ENCODE data around the gene ENTPD1.
"Not testable (repeated sequence)": the region's sequence is repeated elsewhere in the genome, so short reads cannot be mapped to it uniquely, and the experiment has no call there.

ENTPD1 gene

DNA sequence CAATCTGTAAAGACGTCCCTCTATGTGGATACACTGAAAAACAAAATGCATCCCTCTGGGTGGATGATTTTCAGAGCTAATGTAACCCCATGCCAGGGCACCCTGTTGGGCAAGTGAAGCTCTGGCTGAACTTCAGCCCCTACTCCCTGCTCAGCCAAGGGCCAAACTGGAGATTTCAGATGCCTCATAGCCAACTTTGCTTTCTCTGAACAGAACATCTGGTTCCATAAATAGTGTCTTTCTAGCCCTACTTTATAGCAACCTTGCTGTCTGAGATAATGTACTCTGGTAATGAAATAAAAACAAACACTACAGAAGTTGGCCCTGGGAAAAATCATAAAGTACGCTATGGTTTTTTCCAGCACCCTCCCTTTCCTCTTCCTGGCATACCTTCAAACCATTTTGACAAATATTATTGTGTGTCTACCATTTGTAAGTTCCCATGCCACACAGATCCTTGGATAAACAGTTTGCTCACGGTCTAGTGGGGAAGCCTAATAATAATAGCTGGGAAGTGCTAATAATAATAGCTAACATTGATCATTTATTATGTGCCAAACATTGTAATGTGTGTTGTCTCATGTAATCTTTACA, 3.4 kb downstream of the ENTPD1 start:
- no peak for FAIRE-seq

DNA sequence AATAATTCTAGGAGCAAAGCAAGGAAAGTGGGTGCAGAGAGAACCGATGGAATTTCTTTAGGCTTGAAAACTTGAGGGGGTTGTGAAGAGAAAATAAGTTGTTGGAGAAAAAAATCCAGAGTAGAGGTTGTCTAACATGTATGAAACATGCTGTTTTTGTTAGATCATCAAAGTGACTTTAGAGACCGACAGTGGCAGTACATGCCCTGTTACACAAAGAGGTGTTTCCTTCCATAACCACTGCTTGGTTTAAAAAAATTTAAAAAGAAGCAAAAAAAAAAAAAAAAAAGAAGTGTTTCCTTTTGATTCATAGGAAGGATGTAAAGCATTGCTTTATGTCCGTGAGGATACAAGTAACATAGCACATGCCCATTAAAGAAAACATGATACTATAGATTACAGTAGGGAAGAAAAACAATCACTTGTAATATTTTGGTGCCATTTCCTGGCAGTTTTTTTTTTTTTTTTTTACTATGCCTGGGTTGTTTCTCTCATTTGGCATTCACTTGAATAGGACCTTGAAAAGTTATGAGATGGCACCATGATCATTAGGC, 6.1 kb downstream of the ENTPD1 start:
- no peak for FAIRE-seq

DNA sequence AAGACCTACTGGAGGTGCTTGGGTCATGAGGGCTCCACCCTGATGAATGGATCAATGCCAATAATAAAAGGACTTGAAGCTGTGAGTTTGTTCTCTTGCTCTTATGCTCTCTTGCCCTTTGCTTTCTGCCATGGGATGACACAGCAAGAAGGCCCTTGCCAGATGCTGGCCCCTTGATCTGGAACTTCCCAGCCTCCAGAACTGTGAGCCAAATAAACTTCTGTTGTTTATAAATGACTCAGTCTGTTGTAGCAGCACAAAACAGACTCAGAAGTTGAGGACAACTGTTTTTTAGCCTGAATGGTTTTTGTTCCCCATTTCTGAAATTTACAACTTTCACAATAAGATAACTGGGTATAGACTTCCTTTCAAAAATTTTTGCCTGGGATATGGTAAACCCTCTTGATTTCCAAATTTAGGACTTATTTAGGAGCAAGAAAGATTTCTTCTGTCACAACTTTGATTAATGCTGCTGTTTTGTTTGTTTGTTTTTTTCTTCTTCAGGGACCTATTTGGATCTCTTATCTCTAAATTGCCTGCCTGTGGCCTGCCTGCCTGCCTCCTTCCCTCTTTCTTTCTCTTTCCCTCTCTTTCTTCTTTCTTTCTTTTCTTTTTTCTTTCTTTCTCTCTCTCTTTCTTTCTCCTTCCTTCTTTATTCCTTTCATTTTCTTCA, 12.1 kb downstream of the ENTPD1 start:
- FAIRE-seq, result no peak

DNA sequence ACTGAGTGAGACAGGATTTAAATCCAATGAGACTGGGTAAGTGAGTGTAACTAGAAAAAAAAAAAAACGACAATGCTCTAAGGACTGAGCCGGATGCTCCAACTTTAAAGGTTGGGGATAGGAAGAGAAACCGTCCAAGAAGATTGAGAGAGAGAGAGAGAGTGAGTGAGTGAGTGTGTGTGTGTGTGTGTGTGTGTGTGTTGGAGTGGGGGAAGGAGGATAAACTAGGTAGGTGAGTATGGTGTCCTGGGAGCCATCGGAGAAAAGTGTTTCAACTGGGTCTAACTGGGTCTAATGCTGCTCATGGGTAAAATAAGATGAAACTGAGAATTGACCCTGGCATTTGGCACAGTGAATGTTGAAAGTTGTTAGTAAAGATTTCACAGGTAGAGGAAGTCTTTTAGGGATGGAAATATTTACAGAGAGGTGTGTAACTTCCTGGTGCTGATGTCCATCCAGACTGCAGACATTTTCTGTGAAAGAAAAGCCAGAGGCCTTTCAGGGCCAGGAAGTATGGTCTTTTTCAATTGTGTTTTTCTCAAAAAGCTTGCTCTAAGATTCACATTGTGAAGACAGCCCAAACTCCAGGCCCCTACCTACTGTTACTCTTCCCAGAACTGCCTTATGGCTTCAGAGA, 14.2 kb downstream of the ENTPD1 start:
- FAIRE-seq, result no peak

DNA sequence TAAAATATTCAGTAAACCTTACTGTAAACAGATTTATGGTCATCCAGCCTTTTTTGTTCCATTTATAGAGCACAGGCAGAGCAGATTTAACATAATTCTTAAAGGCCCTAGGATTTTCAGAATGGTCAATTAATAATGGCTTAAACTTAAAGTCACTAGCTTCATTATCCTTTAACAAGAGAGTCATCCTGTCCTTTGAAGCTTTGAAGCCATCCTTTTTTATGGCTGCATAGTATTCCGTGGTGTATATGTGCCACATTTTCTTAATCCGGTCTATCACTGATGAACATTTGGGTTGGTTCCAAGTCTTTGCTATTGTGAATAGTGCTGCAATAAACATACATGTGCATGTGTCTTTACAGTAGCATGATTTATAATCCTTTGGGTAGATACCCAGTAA, 17.5 kb downstream of the ENTPD1 start:
- not testable (repeated sequence) for FAIRE-seq

DNA sequence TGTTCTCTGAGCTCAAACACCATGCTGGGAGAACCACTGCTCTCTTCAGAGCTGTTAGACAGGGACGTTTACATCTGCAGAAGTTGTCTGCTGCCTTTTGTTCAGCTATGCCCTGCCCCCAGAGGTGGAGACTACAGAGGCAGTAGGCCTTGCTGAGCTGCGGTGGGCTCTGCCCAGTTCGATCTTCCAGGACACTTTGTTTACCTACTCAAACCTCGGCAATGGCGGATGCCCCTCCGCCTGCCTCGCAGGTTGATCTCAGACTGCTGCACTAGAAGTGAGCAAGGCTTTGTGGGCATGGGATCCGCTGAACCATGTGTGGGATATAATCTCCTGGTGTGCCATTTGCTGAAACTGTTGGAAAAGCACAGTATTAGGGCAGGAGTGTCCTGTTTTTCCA, 21.7 kb downstream of the ENTPD1 start:
- not testable (repeated sequence) for FAIRE-seq

DNA sequence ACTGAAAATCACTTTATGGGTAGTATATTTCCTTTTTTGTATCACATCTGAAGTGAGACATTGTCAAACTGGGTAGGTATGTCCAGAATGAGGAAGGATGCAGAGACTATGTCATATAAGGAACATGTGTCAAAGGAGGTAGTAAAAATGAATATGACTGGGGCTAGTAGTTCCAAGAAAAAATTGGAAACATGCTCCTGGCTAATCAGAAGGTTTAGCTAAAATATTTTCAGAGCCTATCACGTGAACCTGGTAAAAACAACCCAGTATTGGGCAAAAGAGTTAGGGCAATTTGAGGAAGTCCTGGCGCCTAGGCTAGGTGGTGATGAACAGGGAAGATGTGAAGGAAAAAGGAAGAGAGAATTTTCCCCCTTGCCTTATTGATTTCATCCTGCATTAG, 26.4 kb downstream of the ENTPD1 start:
- no peak for FAIRE-seq

DNA sequence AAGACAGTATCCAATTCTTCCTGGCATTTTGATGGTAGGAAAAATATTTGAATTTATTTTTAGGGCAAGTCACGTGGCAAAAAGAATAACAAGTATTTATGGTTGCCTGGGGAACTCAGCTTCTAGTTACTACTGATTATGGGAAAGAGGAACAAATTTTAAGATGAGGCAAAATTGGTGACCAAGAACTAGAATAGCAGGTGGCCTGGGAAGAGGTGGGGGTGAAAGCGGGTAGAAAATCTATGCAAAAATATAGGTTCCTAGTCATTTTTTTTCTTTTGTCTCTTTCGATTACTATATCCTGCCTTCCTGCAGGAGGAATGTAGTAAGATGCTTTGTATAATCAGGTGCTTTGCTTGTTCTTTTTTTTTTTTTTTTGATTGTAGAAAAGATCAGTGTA, 27.8 kb downstream of the ENTPD1 start:
- FAIRE-seq, result no peak

DNA sequence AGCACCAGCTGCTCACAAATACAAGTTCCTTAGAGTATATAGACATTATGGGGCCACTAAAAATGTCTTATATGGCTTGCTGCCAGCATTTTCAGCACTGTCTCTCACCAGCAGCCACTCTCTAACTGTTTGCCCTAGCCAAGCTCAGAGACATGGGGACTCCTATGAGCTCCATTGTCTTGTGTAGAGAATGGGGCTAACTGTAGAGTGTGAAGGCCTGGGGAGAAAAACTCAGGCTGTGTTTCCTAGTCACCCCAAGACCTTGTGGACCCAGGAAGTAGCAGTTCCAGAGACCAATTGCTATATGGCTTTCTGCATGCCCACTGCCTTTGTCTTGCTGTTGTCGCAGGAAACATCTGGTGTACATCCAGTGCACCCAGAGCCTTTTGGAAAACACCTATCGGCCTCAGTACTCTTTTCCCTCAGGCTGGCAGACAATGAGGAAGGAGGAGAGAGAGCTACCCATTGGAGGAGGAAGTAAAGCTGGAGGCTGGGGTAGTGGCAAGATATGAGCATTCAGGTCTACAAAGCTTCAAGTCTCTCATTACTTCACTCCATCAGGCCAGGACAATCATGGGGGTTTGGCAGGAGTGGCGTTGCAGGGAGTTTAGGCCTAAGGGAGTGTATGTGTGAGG, 28.4 kb downstream of the ENTPD1 start:
- FAIRE-seq, result no peak

DNA sequence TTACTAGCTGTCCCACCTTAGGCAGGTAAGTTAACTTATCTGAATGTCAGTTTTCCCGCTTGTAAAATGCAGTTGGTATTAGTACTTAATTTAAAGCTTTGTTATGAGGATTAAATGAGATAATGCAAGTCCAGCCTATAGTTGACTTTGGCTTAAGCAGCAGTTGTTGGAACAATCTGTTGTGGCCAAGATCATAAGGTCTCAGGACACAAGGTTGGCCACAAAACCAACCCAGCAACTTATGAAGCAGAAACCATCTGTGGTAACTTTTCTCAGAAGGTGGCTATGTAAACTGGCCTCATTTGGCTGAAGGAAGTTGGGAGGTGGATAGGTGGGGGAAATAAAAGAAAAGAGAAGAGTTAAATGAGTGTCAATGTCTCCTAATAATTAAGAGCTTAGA, 29.4 kb downstream of the ENTPD1 start:
- FAIRE-seq, result no peak

DNA sequence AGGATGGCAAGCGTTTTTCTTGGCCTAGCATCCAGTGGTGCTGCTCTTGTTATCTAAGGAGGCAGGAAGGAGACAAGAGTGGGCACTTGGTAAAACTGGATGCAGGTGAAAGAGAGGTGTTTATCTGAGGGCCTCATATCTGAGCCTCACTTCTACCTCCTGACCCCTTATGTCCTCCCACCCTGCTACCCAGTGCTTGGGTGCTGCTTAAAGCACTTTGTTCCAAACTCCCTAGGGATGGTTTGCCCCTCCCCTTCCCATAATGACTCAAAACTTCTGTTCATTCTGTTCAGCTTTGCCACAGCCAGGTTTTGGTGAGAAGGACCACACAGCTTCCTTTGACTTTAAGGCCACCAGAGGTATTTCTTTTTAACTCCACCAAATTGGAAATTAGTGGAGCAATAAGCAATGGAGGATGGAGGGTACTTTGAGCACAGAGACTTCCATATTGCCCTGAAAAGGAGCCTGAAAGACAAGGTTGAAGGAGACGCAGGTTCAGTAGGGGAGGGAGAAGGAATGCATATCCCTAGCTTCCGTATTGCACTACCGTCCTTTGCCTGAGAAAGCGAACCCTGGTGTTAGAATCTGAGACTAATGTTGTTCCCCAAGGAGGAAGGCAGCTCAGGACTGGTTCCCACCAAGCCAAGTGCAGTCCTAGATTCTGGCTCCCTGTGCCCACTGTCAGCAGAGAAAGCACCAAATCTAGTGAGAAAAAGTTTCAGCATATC, 30.1 kb downstream of the ENTPD1 start:
- FAIRE-seq, result no peak

DNA sequence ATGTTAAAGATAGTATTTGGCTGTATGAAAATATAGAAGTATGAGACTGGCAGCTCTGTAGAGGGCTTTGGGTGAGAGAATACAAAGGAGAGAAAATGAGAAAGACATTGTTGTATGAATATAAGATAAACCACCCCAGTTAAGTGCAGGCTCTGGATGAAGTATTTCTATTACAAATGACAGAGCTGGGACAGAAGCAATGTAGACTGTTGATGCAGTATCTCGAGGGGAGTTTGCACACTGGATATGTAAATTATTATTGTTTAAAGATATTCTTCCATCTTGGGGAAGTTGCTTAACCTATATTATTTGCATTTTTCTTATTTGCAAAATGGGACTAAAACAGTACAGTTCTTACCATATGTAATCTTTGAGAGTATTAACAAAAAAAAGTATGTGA, 31.5 kb downstream of the ENTPD1 start:
- no peak for FAIRE-seq

DNA sequence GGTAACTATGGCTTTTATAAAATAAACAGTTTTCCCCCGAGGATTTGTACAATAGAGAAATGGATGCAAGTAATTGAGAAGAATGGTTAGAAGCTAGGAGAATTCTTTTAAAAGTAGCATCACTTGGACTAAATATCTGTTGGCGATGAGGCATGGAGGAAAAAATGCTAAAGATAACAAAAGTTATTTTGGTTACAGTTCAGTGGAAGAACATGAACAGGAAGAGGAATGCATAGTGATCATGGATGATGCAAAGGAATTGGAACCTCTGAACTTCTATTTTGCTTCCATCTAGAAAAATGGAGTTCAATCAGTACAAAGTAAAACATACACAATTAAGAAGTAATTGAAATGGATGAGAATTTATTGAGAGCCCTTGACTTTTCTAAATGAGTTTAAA, 32.9 kb downstream of the ENTPD1 start:
- FAIRE-seq, result no peak

DNA sequence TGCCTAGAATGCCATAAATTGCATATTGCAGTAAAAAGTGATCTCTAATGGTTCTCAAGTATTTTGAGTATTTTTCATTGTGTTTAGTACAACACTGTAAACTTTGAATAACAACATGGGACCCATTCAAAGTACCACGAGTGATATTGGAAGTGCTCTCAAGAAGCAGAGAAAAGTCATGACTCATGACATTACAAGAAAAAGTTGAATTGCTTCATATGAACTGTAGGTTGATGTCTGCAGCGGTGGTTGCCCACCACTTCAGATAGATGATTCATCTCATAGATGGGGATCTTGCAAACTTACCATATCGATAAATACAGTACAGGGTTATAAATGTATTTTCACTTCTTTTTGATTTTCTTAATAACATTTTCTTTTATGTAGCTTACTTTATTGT, 33.9 kb downstream of the ENTPD1 start:
- FAIRE-seq, result no peak

DNA sequence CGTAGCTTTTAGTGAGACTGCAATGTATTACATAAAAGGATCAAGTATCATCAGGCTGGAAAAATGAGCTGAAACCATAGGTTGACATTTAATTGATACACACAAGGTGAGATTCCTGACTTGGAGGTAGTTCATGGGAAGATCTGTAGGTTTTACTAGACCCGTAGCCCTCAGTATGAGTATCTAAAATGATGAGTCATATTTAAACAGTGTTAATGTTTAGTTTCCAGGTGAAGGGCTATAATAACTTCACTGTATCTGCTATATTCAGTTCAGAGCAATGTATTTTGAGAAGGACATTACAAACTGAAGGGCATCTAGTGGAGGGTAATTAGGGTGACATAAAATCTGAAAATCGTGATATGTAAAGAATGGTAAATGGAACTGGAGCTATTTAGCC, 35.0 kb downstream of the ENTPD1 start:
- FAIRE-seq, result no peak

DNA sequence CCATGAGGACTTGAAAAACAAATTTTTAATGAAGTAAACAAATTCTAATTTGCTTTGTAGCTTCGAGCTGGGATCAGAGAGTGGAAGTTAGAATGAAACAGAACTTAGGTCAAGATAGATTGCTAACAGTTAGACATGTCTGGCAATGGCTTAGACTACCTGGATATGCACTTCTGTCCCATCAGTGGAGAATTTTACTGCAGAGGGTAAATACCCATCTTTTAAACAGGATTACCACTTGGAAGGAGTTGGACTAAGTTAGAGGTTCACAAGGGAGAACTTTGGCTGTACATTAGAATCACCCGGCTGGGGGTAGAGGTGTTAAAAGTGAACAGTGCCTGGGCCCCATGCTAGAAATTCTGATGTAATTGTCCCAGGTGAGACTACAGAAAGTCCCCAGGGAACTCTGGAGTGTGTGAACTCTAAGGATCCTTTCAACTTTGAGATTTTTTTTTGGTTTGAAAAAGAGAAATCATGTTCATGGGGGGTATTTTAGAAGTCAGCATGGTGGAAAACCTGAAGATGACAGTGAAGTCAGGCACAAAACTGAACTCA, 35.5 kb downstream of the ENTPD1 start:
- no peak for FAIRE-seq

DNA sequence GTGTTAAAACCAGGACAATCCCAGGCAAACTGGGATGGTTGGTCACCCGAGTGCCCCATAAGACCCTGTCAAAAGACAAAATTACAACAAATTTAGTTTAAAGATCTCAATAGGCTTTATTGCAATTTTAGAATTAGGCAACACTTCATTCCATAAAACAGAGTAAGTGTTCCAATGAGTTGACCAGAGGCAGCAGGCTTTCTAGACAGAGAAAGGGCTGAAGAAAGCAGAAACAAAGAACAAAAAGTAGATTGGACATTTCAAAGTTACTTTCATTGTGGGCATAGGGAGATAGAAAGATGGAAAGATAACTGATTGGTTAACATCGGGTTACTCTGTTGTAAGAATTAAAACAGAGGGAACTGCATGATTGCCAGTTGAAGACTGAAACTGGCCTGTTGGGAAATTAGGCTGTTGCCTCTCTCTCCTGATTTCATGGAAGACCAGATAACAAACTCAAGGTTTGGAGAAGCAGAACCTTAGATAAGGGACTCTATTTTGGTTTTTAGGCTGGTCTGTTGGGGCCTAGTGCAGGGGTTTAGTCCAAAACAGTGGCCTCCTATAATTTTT, 36.3 kb downstream of the ENTPD1 start:
- FAIRE-seq, result no peak

DNA sequence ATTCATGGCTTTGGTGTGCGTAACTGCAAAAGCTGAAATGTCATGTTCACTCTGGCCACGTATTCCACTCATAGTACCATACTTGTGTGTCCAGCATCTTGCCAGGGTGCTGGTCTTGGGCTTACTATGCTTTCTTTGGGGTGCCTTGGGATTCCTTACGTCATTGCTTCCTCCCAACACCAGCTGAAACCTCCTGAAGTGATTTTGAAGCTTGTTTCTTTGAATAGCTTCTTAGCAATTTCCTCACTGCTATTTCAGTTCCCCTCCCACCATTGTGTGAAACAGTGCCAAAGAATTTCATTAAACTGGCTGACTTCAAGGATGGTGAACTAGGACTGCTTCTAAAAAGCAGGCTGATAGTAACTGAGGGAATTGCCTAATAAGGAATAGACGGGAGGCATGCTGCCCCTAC, 36.9 kb downstream of the ENTPD1 start:
- no peak for FAIRE-seq

DNA sequence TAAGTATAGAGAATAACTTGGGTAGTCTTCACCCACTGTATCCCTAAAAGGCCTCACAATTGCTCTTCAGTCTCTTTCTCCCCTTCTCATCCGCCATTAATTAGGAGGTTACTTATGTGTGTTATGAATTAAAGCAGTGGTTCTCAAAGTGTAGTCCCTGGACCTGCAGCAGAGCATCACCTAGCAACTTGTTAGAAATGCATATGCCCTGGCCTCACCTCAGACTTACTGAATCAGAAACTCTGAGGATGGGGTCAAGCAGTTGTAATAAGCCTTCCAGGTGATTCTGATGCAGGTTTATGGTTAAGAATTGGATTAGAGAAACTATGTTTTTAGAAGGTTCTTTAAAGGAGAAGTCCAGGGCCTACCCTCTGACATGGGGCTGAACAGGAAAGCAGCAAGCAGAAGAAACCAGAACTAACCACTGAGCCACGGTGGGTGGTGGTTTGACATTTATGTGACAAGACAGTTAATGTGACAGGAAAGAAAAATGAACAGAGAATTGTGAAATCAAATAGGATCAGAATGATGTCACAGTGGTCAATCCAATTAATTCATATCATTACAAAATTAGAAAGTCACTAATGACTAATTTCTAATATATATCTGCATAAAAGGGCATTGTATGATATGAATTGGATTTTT, 37.6 kb downstream of the ENTPD1 start:
- no peak for FAIRE-seq

DNA sequence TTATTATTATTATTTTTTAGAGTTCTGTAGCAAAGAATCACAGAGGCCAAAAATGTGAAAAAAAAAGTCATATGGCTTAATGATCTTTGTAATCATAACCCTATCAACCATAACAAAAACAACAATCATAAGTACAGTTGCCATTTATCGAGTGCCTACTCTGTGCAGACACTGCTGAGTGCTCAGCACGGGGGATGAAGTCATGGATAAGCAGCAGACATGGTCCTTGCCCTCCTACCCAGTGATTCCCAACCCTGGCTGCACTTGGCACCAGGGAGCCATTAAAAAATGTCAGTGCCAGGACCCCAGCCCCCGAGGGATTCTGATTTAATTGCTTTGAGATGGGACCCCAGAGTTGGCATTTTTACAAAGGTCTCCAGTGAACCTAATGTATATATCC, 38.2 kb downstream of the ENTPD1 start:
- no peak for FAIRE-seq

DNA sequence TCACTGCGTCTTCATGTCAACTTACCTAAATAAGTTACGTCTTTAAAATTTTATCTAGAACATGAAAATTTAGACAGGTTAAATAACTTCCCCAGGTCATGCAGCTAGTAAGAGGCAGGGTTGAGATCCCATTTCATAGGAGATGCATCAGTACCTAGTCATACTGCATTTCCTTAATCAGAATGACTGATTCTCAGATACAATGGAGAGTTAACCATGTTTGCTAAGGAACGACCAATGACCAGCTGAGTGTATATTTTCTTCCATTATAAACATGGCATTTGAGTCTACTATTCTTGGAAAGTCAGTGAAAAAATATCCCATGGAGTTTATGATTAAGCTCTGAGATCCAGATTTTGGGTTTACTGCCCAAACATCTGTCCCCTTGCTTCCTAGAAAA, 39.6 kb downstream of the ENTPD1 start:
- FAIRE-seq, result no peak

DNA sequence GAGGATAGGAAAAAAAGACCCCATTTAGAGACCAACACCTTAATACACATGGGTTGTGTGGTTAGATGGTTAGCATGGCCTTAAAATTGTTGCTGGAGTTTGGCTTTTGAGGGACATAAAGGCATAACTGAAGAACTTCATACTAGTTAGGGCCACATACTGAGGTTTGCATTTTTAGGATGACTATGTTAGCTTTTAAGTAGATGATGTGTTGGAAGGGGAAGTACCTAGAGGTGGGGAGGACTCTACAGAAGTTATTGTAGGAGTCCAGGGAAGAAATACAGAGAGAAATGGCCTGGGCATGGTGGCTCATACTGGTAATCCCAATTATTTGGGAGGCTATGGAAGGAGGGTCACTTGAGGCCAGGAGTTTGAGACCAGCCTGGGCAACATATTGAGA, 40.5 kb downstream of the ENTPD1 start:
- no peak for FAIRE-seq

Measured in islet of Langerhans (tissue), 1 donor.